Prostate gland (tissue), 2 donors: ENCODE measurements around the gene MADD. TPM values are rescaled to one million over a fixed set of nuclear protein-coding genes. Genes with fewer than 3 reads are reported as not detected.
A peak's percentile ranks its signal among the peaks of the same experiment; 100 is the strongest.

Experiments used
- DNase-seq: peaks from one replicate; pipeline ENCODE4 v3.0.0-alpha.2; 2019; ENCODE audit warnings: low spot score
- H3K27ac ChIP-seq, 2 donors: fragments of 200-600 bp; sonication (generic); 2 replicates each; pipeline ENCODE4 v1.5.1; 2017 to 2019
- H3K27me3 ChIP-seq: fragments of 200-600 bp; sonication (generic); replicated peaks from 2 replicates; pipeline ENCODE4 v1.5.1; 2019; ENCODE audit not compliant: insufficient read depth
- H3K36me3 ChIP-seq, 2 donors: fragments of 200-600 bp; sonication (generic); 1 replicate in 1 of 2; 2 replicates in 1 of 2; pipeline versions ENCODE4 v1.5.1 to v1.8.1; 2017 to 2019
- H3K4me1 ChIP-seq: fragments of 200-600 bp; sonication (generic); replicated peaks from 2 replicates; pipeline ENCODE4 v1.5.1; 2019
- H3K4me3 ChIP-seq, 2 donors: fragments of 200-600 bp; sonication (generic); 2 replicates each; pipeline ENCODE4 v1.5.1; 2017 to 2019
- H3K9me3 ChIP-seq: fragments of 200-600 bp; sonication (generic); 2 replicates; pipeline ENCODE4 v1.5.1; 2017
- POLR2A ChIP-seq: fragments of 450-650 bp; IDR thresholded peaks from one replicate; pipeline ENCODE4 v1.6.1; 2016; ENCODE audit warnings: antibody characterized with exemption, mild to moderate bottlenecking
- POLR2AphosphoS5 ChIP-seq: sonication (generic); formaldehyde crosslinking; IDR thresholded peaks from one replicate; pipeline ENCODE4 v1.6.1; 2017; ENCODE audit warnings: antibody characterized with exemption
- WGBS: methylation state at CpG from one replicate; pipeline ENCODE4 v1.1.5; 2018; 5-methylcytosine and 5-hydroxymethylcytosine counted together
- intact Hi-C: fragments of 100-400 bp; cut with DNase I; formaldehyde crosslinking; loops from one replicate; pipeline ENCODE4 v1.14.2; 2022
- total RNA-seq, 2 donors: library from RNA; depleted of rRNA; stranded (reverse); fragments of >200 nt; gene quantifications; one replicate each; pipeline ENCODE4 v1.1.0, GENCODE V29; 2016
- TF ChIP-seq, protein P1 (sequence below), 4 experiments: fragments of 200-600 bp in 2 of 4; fragments of 450-650 bp in 2 of 4; sonication (generic) in 2 of 4; IDR thresholded peaks; 1 replicate in 3 of 4; 2 replicates in 1 of 4; pipeline ENCODE4 v1.5.1; 2016 to 2019; ENCODE audit warnings: antibody characterized with exemption in 4 of 4, mild to moderate bottlenecking in 2 of 4, moderate library complexity in 2 of 4

MADD gene
- total RNA-seq, 2 donors from 2014 or later: 53.6 to 87.3 TPM

DNA sequence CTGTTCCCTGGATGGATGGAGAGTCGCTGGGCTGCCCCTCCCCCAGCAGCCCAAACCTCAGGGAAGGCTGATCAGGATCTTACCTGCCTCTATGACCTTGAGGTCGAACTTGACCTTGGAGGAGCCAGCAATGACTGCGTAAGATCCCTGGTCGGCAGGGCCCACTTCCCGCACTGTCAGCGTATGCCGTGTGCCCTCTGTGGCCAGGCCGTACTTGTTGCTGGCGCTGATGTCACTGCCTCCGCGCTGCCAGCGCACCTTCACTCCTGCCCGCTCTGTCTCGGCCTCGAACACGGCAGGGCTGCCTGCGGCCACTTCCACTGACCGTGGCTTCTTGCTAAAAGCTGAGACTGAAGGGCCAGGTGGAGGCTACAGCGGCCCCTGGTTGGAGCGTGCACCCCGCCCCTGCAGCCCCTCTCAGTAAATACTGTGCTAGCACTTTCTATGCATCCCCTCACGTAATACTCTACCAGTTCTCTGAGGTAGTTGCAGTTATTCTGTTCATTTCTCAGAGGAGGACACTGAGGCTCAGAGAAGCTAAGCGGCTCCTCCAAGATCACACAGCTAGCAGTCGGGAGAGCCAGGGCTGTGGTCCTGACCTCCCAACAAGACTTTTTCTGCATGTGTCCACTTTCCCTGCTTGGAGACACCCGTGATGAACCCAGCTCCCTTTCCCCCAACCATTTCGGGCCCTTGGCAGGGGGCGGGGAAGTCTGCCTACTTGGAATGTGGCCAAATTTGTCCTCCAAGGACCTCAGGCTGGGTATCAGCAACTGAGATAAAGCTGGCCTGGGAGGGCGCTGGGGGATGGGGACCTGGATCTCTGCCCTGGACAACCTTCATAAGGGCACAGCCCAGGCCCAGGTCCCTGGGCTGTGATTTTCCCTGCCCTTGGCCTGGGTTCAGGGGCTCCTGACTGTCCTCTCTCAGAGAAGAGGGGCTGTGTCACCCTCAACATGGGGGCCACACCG is 81.5 kb downstream of the MADD start:
- H3K27ac ChIP-seq: no peak overlapping the region
- intact Hi-C loops: loop anchor here (5.0 to 10.0 kb wide), 2 partner anchors 174 to 467 kb away; partner anchors contain the start of gene ARFGAP2
- WGBS: 81% methylated on average over 29 of the region's 29 CpGs
- TF ChIP-seq, protein P1, sequence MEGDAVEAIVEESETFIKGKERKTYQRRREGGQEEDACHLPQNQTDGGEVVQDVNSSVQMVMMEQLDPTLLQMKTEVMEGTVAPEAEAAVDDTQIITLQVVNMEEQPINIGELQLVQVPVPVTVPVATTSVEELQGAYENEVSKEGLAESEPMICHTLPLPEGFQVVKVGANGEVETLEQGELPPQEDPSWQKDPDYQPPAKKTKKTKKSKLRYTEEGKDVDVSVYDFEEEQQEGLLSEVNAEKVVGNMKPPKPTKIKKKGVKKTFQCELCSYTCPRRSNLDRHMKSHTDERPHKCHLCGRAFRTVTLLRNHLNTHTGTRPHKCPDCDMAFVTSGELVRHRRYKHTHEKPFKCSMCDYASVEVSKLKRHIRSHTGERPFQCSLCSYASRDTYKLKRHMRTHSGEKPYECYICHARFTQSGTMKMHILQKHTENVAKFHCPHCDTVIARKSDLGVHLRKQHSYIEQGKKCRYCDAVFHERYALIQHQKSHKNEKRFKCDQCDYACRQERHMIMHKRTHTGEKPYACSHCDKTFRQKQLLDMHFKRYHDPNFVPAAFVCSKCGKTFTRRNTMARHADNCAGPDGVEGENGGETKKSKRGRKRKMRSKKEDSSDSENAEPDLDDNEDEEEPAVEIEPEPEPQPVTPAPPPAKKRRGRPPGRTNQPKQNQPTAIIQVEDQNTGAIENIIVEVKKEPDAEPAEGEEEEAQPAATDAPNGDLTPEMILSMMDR (IDR thresholded peaks at IDR 0.05): no peak
- TF ChIP-seq POLR2AphosphoS5: no peak
- no peak for TF ChIP-seq POLR2A
- H3K4me1 ChIP-seq: no peaks in the 10 kb centered on the region
- H3K36me3 ChIP-seq: no peaks in the 10 kb centered on the region
- no peak overlapping the region for H3K4me3 ChIP-seq
- DNase-seq: no peak
- H3K9me3 ChIP-seq: no peaks in the 10 kb centered on the region
- no peaks in the 10 kb centered on the region for H3K27me3 ChIP-seq

DNA sequence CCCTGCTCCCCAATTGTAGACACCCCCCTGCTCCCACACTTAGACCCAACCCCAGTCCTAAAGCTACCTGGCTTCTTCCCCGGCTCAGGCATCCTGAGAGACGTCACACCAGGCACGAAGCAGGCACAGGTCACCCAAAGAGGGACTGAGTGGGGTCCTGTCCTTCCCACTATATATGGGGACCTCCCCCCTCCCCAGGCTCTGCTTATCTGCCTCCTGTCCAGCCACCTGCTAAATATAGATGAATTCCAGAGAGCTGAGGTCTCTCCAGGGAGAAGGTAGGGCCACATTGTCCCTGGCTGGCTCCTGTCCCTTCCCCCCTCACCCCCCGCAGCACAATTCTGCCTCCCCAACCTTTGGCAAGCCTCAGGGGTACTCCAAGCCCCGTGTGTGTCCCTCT is 82.6 kb downstream of the MADD start, which contains the start of gene MYBPC3:
Gene MYBPC3 (minus strand): TSS at position 147 of the 400 bp plus-strand sequence. CDS start 55 bp downstream, at position 92.
- intact Hi-C loops: loop anchor here (5.0 to 10.0 kb wide), 2 partner anchors 175 to 468 kb away; partner anchors contain the start of gene ARFGAP2
- WGBS: 88% methylated on average over 5 of the region's 5 CpGs
- no peaks in the 10 kb centered on the region for H3K27me3 ChIP-seq

DNA sequence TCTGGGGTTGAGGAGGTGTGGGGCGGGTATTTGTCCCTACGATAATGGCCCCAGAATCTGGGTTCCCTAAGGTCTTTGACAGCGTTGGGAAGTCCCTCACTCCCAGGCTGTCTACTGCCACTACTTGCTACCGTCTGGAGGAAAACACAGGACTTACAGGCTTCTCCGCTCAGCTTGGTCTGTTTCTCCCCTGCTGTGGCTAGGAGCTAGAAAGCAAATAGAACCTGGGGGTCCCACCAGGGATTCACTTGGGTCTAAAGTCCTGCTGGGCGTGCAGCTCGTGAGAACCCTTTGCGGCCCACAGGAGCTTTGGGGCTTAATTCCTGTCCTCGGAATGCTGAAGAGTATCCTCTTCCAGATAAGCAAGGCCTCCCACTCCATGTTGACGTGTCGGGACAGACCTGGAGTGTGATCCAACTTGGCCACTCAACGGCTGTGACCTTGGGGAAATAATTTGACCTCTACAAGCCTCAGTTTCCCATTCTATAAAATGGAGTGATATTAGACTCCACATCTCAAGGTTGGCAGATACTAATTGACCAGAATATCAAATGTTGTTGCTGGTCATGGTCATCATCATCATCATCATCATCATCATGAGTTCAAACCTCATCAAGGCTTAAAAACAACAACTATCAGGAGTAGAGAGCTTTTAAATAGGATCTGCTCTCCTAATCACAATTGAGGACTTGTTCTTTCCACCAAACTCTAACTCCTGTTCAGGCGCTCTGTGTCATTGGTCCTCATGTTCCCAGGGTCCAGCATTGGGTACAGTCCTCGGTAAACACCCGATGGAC is 84.2 kb downstream of the MADD start:
- DNase-seq: no peak
- Histone ChIP-seq H3K27me3 (no peaks in the 10 kb centered on the region), H3K27ac (peak overlapping the region in 1 of 2 donors; percentile 75), H3K36me3 (no peaks in the 10 kb centered on the region), H3K9me3 (no peaks in the 10 kb centered on the region), H3K4me1 (no peaks in the 10 kb centered on the region), H3K4me3 (no peak overlapping the region)
- TF ChIP-seq POLR2AphosphoS5: no peak
- TF ChIP-seq, protein P1 (IDR thresholded peaks at IDR 0.05): no peak
- no peak for TF ChIP-seq POLR2A
- WGBS: 81% methylated on average over 15 of the region's 15 CpGs
- intact Hi-C loops: loop anchor here (5.0 to 10.0 kb wide), 2 partner anchors 177 to 469 kb away; partner anchors contain the start of gene ARFGAP2

More for the DNA sequence above, 82.6 kb downstream of the MADD start, which contains the start of gene MYBPC3:
- Histone ChIP-seq H3K9me3 (no peaks in the 10 kb centered on the region), H3K27ac (no peak within 1 kb of the TSS), H3K36me3 (no peaks in the 10 kb centered on the region), H3K4me1 (no peaks in the 10 kb centered on the region), H3K4me3 (no peak within 1 kb of the TSS)
- DNase-seq: no peak
- TF ChIP-seq POLR2AphosphoS5 (no peak), POLR2A (no peak)
- TF ChIP-seq, protein P1 (IDR thresholded peaks at IDR 0.05): no peak

DNA sequence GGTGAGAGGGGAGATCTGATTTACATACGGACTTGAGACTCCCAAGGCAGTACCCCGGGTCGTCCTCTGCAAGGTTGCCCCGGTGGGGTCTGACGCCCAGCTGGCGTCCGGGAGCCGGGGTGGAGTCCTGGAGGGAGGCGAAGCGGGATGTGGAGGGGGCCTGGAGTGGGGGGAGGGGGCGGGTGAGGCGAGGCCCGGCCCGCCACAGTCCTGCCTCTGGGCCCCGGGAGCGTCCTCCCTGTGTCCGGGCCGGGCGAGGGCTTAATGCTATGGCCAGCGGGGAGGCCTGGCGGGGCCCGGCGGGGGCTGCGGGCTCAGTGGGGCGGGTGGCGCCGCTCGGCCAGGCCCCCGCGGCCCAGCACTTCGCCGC is 85.0 kb downstream of the MADD start:
- peak overlapping the region; percentile 34 to 37 for H3K4me3 ChIP-seq
- no peak for DNase-seq
- intact Hi-C loops: loop anchor here (5.0 to 10.0 kb wide), 3 partner anchors 98 to 470 kb away; partner anchors contain the start of genes ARFGAP2 and NR1H3
- 4% methylated on average over 17 of the region's 32 CpGs for WGBS
- TF ChIP-seq POLR2A: no peak
- no peak for TF ChIP-seq POLR2AphosphoS5
- TF ChIP-seq, protein P1 (IDR thresholded peaks at IDR 0.05): no peak
- no peaks in the 10 kb centered on the region for H3K27me3 ChIP-seq
- H3K4me1 ChIP-seq: no peaks in the 10 kb centered on the region
- H3K36me3 ChIP-seq: no peaks in the 10 kb centered on the region
- no peaks in the 10 kb centered on the region for H3K9me3 ChIP-seq
- peak overlapping the region; percentile 56 to 75 for H3K27ac ChIP-seq
